Fibroblast of mammary gland (primary cell): ENCODE results near the gene BRD3OS.

Source experiments
- DNase-seq: peaks from one replicate; pipeline ENCODE4 v3.0.0-alpha.2; 2010; ENCODE audit warnings: low read depth
- H3K4me3 ChIP-seq: 2 replicates; pipeline ENCODE4 v1.5.1; 2011; ENCODE audit warnings: low read depth, mild to moderate bottlenecking, low read length, moderate library complexity; ENCODE audit not compliant: control insufficient read depth
- CTCF ChIP-seq: conservative IDR thresholded peaks from 2 replicates; pipeline ENCODE4 v1.5.1; 2011; ENCODE audit warnings: low read depth, low read length, inconsistent platforms; ENCODE audit not compliant: control insufficient read depth, insufficient read depth

Gene BRD3OS

GRCh38 chr9:134007571-134007970 lies 17.7 kb upstream of the BRD3OS start:
- TF ChIP-seq CTCF: no peak
- H3K4me3 ChIP-seq: no peak overlapping the region
- no peak for DNase-seq

GRCh38 chr9:134010310-134011173 lies 14.7 kb upstream of the BRD3OS start:
- TF ChIP-seq CTCF: no peak
- no peak for DNase-seq
- H3K4me3 ChIP-seq: no peak overlapping the region

GRCh38 chr9:134011401-134011800 lies 13.9 kb upstream of the BRD3OS start:
- TF ChIP-seq CTCF: no peak
- DNase-seq: no peak
- no peak overlapping the region for H3K4me3 ChIP-seq

- DNase-seq: no peak
- H3K4me3 ChIP-seq: no peak overlapping the region
- no peak for TF ChIP-seq CTCF
These were observed 10.3 kb upstream of the BRD3OS start for GRCh38 chr9:134014946-134015345.

- H3K4me3 ChIP-seq: peak overlapping the region; percentile 44
- no peak for DNase-seq
- no peak for TF ChIP-seq CTCF
These were observed 978 bp upstream of the BRD3OS start for GRCh38 chr9:134024214-134024792.

GRCh38 chr9:134025606-134026541 lies 593 bp downstream of the BRD3OS start:
- DNase-seq: peak; percentile 33
- peak overlapping the region; percentile 75 for H3K4me3 ChIP-seq
- TF ChIP-seq CTCF: peak; percentile 8
